ENCODE measurements around the gene SERPINE1.

The SERPINE1 gene

DNA sequence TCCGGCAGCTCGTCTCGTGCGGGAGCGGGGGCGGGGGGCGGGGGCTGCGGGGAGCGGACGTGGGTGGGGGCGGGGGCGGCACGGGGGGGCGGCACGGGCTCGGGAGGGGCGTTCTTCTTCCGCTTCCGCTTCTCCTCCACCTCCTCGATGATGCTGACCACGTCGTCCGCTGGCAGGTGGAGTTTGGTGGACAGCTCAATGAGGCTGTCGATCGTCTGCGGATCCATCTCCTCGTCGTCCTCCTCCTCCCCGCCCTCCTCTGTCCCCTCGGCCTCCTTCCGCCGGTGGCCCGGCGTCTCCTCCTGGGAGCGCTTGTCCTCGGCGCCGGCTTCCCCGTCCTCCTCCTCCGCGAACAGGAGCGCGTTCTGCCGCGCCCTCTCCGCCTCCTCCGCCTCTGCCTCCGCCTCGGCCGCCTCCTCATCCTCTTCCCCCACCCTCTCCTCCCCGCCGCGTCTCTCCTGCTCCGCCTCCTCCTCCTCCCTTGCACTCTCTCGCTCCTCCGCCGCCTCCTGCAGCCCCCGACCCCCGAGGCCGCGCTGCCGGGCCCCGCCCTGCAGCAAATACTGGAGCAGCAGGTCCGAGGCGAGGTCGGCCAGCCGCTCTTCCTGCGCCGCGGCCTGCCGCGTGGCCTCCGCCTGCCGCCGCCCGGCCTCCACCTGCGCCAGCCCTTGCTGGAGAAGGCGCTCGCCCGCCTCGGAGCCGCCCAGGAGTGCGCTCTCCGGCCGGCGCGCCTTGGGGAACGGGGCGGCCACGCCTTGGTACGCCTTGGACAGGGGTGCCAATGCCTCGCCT is 36.6 kb downstream of the SERPINE1 start:
- TF ChIP-seq, protein P1, sequence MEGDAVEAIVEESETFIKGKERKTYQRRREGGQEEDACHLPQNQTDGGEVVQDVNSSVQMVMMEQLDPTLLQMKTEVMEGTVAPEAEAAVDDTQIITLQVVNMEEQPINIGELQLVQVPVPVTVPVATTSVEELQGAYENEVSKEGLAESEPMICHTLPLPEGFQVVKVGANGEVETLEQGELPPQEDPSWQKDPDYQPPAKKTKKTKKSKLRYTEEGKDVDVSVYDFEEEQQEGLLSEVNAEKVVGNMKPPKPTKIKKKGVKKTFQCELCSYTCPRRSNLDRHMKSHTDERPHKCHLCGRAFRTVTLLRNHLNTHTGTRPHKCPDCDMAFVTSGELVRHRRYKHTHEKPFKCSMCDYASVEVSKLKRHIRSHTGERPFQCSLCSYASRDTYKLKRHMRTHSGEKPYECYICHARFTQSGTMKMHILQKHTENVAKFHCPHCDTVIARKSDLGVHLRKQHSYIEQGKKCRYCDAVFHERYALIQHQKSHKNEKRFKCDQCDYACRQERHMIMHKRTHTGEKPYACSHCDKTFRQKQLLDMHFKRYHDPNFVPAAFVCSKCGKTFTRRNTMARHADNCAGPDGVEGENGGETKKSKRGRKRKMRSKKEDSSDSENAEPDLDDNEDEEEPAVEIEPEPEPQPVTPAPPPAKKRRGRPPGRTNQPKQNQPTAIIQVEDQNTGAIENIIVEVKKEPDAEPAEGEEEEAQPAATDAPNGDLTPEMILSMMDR (IDR thresholded peaks at IDR 0.05; ENCODE audit: control extremely low read depth, extremely low read depth, low read depth, missing control alignments): no peak
- DNase-seq (ENCODE audit: extremely low spot score): no peak
- CTCF ChIA-PET: interaction anchor here (1.4 to 5.1 kb wide), 2 partner anchors 20 to 29 kb away, joined by 3 to 21 read pairs; no protein-coding TSS in a partner anchor
- POLR2A ChIA-PET: no interaction called here

DNA sequence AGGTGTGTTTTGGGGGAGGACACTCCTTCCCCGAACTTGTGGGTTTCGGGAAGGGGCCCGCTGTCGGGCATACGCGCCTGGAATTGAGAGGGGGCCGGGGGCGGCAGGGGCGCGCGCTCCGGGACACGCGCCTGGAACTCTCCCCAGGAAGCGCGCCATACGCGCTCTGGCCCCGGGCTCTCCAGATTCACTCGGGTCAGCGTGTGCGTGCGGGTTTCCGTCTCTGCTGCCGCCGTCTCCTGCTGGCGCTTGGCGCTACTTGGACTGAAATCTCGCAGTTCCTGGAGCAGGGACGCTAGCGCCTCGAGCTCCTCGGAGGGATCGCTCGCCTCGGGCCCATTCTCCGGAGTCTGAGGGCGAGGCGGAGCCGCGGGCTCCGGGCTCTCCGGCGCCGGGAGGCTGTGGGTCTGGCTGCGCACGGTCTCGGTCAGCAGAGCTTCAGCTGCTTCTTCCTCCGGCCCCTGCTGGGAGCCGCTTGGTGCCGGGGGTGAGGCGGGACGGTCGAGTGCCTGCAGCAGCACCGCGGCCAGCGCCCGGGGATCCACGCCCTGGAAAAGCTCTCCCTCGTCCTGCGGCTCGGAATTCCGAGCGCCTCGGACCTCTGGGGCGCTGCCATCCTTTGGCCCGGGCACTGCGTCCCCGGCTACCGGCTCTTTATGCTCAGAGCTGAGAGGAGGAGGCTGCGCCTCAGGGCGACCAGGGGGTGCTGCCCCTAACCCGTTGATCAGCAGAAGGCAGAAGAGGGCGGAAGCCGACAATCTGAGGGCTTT is 37.4 kb downstream of the SERPINE1 start:
- DNase-seq (ENCODE audit: extremely low spot score): no peak
- CTCF ChIA-PET: interaction anchor here (1.6 kb wide), 1 partner anchor 28 kb away, joined by 7 read pairs; no protein-coding TSS in a partner anchor
- POLR2A ChIA-PET: no interaction called here
- TF ChIP-seq, protein P1 (IDR thresholded peaks at IDR 0.05; ENCODE audit: control extremely low read depth, extremely low read depth, low read depth, missing control alignments): no peak

DNA sequence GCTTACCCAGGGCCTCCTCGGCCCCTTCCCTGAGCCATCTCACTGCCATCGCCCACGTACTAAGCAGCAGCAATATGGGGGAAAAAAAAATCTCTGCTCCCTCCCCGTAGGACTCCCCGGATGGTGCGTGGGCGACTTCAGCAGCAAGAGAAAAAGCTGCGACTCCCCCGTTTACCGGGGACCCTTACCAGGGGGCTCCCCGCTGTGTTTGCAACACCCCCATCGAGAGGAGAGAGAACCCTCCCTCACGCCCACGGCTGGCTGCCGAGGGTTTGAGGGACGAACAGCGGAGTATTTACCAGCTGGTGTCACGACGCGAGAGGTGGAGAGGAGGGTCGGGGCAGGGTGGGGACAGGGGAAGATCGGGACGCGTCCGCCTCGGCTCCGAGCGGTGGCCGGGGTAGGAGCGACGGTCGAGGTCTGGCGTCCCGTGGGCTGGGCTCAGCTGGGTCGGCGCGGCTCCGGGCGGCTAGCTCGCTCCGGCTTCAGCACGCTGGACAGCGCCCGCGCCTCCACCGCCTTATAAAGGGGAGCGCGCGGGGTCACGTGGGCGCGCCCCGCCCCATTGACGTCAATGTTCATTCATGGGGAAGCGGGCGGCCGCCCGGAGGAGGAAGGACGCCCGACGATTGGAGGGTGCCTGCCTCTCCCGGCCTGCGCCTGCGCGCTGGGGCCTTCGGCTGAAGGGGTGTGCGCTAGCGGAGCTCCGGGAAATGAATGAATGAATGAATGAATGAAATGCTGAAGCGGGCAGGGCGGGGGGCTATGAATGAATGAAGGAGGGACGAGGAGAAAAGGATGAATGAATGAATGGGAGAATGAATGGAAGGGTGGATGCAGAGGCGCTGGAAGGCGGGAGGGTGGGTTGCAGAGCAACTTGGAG is 38.4 kb downstream of the SERPINE1 start, which contains the start of gene VGF:
TSS of gene VGF (minus strand) at position 495 of the 883 bp plus-strand sequence. CDS start 726 bp downstream, outside the sequence.
- TF ChIP-seq, protein P1 (IDR thresholded peaks at IDR 0.05; ENCODE audit: control extremely low read depth, extremely low read depth, low read depth, missing control alignments): no peak
- CTCF ChIA-PET: interaction anchor here (1.0 to 2.2 kb wide), 7 partner anchors 8 to 117 kb away, joined by 3 to 13 read pairs (median 4); no protein-coding TSS in a partner anchor
- POLR2A ChIA-PET: interaction anchor here (0.6 to 0.7 kb wide), 2 partner anchors 11 to 70 kb away, joined by 3 read pairs; partner anchors contain the start of gene AP1S1
- DNase-seq (ENCODE audit: extremely low spot score): peak; percentile 97

DNA sequence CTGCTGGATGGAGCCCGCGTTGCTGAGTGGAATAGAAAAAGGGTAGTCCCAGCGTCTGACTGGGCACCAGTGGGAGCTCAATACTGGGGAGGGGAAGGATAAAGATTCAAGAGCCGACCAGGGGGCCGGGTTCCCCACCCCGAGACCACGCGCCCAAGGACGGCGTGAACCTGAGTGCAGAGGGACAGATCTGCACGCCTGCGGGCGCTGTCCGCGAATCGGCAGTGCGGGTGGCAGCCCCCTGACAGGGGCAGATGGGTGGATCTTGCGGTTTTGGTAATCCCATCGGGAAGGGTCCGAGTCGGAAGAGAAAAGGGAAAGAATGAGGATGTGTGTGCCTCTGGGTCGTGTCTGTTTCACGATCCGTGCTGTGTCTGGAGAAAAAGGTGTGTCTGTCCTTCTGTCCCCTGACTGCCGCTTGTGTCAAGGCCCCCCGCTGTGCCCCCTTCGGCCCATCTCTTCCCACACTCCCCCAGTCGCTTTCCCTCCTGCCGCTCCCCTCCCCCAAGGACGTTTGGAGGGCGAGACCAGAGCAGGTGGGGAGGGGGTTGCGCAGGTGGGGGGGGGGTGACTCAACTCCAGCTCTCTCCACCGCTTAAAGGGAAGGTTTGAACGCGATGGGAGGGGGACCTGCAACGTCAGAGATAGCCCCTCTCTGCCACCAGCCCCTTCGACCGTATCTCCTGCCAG is 39.2 kb downstream of the SERPINE1 start:
- TF ChIP-seq, protein P1 (IDR thresholded peaks at IDR 0.05; ENCODE audit: control extremely low read depth, extremely low read depth, low read depth, missing control alignments): no peak
- DNase-seq (ENCODE audit: extremely low spot score): no peak
- ChIA-PET POLR2A (interaction anchor here (0.6 kb wide), 1 partner anchor 70 kb away, joined by 3 read pairs; no protein-coding TSS in a partner anchor), CTCF (interaction anchor here (1.0 to 2.2 kb wide), 7 partner anchors 9 to 116 kb away, joined by 3 to 13 read pairs (median 4); no protein-coding TSS in a partner anchor)

DNA sequence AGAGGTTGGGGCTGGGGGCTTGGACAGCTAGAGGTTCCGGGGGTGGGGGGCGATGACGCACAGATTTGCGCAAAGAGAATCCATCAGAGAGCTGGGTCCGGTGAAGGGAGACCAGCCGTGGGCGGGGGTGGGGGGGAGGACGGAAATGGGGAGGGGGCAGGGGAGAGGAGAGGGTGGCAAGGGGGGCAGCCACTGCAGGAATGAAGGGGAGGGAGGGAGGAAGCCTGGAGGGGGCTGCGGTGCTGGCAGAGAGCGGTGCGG is 39.7 kb downstream of the SERPINE1 start:
- DNase-seq (ENCODE audit: extremely low spot score): no peak
- TF ChIP-seq, protein P1 (IDR thresholded peaks at IDR 0.05; ENCODE audit: control extremely low read depth, extremely low read depth, low read depth, missing control alignments): no peak
- POLR2A ChIA-PET: no interaction called here
- CTCF ChIA-PET: interaction anchor here (2.2 kb wide), 1 partner anchor 22 kb away, joined by 13 read pairs; no protein-coding TSS in a partner anchor
